Gastroesophageal sphincter (tissue), 3 donors: Measurements from ENCODE around the gene CD74.

Source experiments
- CTCF ChIP-seq, 4 experiments: fragments of 200-600 bp in 2 of 4; fragments of 450-650 bp in 2 of 4; sonication (generic) in 1 of 4; IDR thresholded peaks; one replicate each; pipeline ENCODE4 v1.5.1; 2017 to 2019; ENCODE audit warnings: antibody characterized with exemption in 4 of 4, mild to moderate bottlenecking in 2 of 4, moderate library complexity in 2 of 4
- EP300 ChIP-seq: sonication (generic); formaldehyde crosslinking; IDR thresholded peaks from one replicate; pipeline ENCODE4 v1.6.1; 2017; ENCODE audit warnings: antibody characterized with exemption, mild to moderate bottlenecking
- POLR2A ChIP-seq, 2 donors: fragments of 450-650 bp; IDR thresholded peaks; one replicate each; pipeline ENCODE4 v1.6.1; 2017; ENCODE audit warnings: antibody characterized with exemption in 2 of 2, mild to moderate bottlenecking in 2 of 2, moderate library complexity in 1 of 2
- POLR2AphosphoS5 ChIP-seq: sonication (generic); formaldehyde crosslinking; IDR thresholded peaks from one replicate; pipeline ENCODE4 v1.6.1; 2017; ENCODE audit warnings: antibody characterized with exemption

GRCh38 chr5:150376799-150377771 lies 35.6 kb downstream of the CD74 start:
- TF ChIP-seq CTCF (IDR thresholded peaks at IDR 0.05) (no peak), POLR2A (IDR thresholded peaks at IDR 0.05) (no peak), POLR2AphosphoS5 (no peak), EP300 (no peak)
